Effector CD4-positive, alpha-beta T cell (primary cell): ENCODE results near the gene BMF.
"Not testable (repeated sequence)": the region's sequence is repeated elsewhere in the genome, so short reads cannot be mapped to it uniquely, and the experiment has no call there.

Experiments used
- DNase-seq: peaks from one replicate; pipeline ENCODE4 v3.0.0-alpha.2; 2020
- total RNA-seq: gene quantifications from one replicate; lab custom pipeline; 2026; lab: John Stamatoyannopoulos, UW

BMF gene, protein sequence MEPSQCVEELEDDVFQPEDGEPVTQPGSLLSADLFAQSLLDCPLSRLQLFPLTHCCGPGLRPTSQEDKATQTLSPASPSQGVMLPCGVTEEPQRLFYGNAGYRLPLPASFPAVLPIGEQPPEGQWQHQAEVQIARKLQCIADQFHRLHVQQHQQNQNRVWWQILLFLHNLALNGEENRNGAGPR
- 13.7 reads per million, percentile 38 among the genes with 10 or more reads in this experiment for total RNA-seq

- DNase-seq = peak; percentile 95
Observed at GRCh38 chr15:40108855-40109735, at the start of gene BMF. Gene BMF (minus strand): TSS chr15:40108879. CDS start chr15:40106086, 2,793 bp downstream.

- no peak for DNase-seq
Observed at GRCh38 chr15:40157778-40158447, 49.2 kb upstream of the BMF start.

- DNase-seq = no peak
Observed at GRCh38 chr15:40155270-40155910, 46.7 kb upstream of the BMF start.

DNA sequence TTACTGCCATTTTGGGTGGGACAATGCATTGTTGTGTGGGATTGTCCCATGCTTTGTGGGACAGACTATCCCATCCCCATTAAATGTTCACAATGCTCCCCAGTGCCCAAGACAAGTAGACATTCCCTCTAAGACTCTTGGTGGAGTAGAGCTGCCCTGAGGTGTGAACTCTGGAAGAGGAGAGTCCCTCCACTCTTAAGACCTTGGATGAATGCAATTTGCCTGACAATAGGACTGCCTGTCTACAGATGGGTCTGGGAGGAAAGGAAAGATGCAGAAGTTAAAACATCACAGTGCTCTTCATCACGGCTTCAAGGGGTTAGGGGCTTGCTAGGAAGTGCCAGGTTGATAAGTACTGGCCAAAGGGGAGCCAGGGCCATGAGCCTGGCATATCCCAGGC is 46.1 kb upstream of the BMF start:
- DNase-seq = not testable (repeated sequence)

GRCh38 chr15:40151991-40152390 is 43.3 kb upstream of the BMF start:
- DNase-seq = no peak

- DNase-seq = no peak
Observed at GRCh38 chr15:40151499-40151898, 42.8 kb upstream of the BMF start.

DNA sequence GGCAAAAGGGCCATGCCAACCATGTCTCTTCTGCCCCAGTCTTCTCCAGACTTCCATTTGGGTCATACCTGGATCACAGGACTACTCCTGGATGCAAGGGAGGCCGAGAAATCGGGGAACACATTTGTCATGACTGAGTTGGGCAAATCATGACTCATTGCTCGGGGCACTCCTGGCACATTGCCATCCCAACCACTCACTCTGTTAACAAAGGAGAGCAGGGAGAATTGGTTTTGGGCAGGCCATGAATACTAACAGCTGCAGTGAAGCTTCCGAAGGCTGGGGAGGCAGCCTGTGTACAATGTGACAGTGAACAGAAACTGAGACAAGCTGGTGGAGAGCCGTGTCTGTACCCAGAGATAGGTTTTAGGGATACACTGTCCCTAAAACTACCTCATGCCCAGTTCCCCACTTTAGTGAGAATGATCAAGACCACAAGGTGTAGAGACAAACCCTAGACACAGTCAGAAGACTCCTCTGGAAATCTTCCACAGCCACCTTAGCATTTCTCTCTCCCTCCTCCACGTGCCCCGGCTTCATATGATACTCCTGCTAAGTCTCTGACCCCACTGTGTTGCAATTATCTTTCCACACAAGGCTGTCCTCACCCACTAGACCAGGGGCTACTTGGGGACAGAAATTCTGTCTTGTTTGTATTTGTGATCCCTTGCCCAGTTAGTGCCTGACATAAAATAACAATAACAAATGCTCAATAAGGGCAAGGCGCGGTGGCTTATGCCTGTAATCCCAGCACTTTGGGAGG is 41.7 kb upstream of the BMF start:
- DNase-seq = no peak

DNA sequence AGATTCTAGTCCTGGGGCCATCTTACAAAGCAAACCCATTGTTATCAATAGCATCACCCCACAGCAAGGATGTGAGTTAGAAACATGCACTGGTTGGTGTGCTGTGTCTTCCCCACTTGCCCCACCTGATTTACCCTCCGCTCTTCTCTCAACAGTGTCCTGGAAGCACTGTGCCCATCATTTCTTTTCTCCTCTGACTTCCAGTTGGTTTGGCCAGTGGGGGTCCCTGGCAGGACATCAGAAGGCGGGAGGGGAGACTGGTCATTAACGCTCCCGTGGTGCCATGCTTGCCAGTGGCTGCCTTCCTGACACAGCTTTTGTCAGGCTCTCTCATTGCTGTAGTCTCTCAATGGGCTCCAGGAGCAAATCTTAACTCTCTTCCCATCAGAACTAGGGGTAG is 40.7 kb upstream of the BMF start:
- no peak for DNase-seq

DNA sequence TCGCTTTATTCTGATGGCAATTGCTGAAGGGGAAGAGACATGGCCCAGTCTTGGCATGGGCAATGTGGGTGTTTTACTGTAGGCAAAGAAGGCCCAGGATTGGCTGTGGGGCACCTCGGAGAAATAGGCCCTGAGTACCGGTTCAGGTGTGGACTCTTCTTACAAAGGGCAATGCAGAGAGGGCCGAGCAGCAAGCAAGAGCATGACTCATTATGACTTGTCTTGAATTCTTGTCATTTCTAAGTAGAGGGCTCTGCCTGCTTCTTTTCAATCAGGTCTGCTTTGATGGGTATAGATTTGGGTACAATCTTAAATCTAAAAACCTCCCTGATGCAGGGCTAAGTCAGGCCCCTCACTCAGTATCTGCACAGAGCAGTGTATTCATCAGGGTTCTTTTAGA is 37.4 kb upstream of the BMF start:
- DNase-seq = no peak

DNA sequence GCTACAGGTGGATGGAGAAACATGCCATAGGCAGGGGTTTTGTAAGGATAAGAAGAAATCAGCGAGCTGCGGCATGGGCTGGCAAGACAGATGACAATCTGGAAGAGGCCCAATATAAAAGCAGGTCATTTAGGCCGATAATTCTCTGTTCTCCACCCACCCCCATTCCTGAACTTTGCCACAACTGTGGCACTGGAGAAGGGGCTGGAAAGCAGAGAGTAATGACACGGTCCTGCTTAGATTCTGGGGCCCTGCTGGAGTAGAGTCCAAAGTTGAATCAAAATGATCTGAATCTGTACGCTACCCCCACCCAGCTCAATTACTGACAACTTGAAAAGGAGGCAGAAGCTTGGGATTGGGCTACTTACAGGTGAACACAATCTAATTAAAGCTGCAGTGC is 33.7 kb upstream of the BMF start:
- DNase-seq = no peak

GRCh38 chr15:40138201-40138570 is 29.5 kb upstream of the BMF start:
- not testable (repeated sequence) for DNase-seq

DNA sequence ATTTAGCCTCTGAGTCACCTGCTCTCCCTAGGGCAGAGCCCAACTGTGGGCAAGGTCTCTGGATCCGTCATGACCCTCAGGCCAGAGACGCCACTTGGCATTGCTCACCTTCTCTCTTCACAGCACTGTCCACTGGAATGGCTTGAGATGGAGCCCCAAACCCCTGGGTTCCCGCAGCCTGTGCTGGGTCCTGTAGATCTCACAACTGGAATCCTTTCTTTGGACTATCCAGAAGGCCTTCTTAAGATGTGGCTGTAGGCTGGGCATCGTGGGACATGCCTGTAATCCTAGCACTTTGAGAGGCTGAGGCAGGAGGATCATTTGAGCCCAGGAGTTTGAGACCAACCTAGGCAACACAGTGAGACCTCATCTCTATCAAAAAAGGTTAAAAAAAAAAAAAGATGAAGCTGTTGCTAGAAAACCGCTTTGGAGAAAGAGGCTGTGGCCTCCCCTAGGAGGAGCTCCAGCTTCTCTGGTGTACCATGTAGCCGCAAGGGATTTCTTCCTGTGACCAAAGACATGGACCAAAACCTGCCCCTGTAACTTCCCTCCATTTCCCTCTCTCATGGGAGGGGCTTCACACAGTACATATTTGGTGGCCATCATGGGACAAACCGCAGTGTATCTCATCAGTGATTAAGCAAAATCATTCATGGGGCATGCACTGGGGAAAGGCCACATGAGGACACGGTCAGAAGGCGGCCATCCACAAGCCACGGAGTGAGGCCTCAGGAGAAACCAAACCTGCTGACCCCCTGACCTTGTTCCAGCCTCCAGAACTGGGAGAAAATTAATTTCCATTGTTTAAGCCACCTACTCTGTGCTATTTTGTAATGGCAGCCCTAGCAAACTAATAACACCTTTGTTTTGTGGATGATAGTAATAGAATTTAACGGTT is 28.9 kb upstream of the BMF start:
- DNase-seq = no peak

GRCh38 chr15:40136470-40137302 is 28.0 kb upstream of the BMF start:
- DNase-seq = no peak

- not testable (repeated sequence) for DNase-seq
Observed at GRCh38 chr15:40135846-40136450, 27.3 kb upstream of the BMF start.

DNA sequence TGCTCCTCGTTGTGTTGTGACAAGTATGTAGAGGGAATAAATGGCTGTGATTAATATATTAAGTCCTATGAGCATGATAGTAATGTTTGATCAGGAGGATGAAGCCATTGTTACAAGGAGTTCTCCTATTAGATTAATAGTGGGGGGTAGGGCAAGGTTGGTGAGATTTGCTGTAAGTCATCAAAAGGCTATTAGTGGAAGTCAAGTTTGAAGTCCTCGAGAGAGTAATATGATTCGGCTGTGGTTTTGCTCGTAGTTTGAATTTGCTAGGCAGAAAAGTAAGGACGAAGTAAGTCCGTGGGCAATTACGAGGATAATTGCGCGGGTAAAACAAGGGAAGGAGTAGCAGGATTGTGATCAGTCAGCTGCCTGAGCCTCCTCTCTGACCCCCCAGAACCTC is 26.2 kb upstream of the BMF start:
- no peak for DNase-seq

- DNase-seq = no peak
Observed at GRCh38 chr15:40133544-40133943, 24.9 kb upstream of the BMF start.

GRCh38 chr15:40130799-40131502 is 22.3 kb upstream of the BMF start:
- no peak for DNase-seq

DNA sequence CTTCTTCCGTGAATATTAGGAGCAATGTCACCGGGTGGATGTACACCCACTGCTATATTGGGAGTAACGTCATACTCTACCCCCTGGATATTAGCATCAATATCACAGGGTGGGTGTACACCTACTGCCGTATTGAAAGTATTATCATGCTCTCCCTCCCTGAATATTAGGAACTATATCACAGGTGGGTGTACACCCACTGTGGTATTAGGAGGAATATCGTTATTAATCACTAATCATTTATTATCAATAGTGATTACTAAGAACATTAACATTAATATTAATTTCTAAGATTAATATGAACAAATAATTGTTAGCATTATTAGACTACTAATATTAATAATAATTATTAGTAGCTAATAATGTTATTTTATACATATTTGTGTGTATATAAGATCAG is 21.4 kb upstream of the BMF start:
- DNase-seq = no peak
